HL-60 (cell line): ENCODE results near the gene EFCAB13.

Source experiments
- CTCF ChIP-seq: IDR thresholded peaks from one replicate; pipeline ENCODE4 v1.5.1; 2011; ENCODE audit warnings: low read length, control low read depth, inconsistent platforms; ENCODE audit not compliant: insufficient read depth
- GABPA ChIP-seq: IDR thresholded peaks from 2 replicates; pipeline ENCODE4 v1.6.1; 2012; ENCODE audit warnings: low read depth
- POLR2AphosphoS5 ChIP-seq: IDR thresholded peaks from 2 replicates; pipeline ENCODE4 v1.6.1; 2012; ENCODE audit warnings: low read depth
- REST ChIP-seq: IDR thresholded peaks from 2 replicates; pipeline ENCODE4 v1.6.1; 2012; ENCODE audit warnings: low read depth; ENCODE audit not compliant: insufficient replicate concordance
- SPI1 ChIP-seq: IDR thresholded peaks from 2 replicates; pipeline ENCODE4 v1.6.1; 2012; ENCODE audit warnings: low read depth, mild to moderate bottlenecking, borderline replicate concordance

- TF ChIP-seq POLR2AphosphoS5: no peak
- TF ChIP-seq REST: no peak
- TF ChIP-seq CTCF: no peak
- no peak for TF ChIP-seq GABPA
- TF ChIP-seq SPI1: no peak
Observed at GRCh38 chr17:47311420-47311819, 12.3 kb upstream of the EFCAB13 start.
